Endothelial cell of umbilical vein (primary cell): ENCODE measurements around the gene OR8G5. TPM values are rescaled to one million over a fixed set of nuclear protein-coding genes. Genes with fewer than 3 reads are reported as not detected.

Source experiments
- Bru-seq: library from RNA; stranded (reverse); fragments of 400-500 nt; gene quantifications from one replicate; lab custom pipeline; 2021; lab: Mats Ljungman, UMichigan
- BruChase-seq, 2 experiments: library from RNA; stranded (reverse); fragments of 400-500 nt; gene quantifications; one replicate each; lab custom pipeline; 2021; lab: Mats Ljungman, UMichigan
- BruUV-seq: library from RNA; stranded (reverse); fragments of 400-500 nt; replicated peaks from 2 replicates; lab custom pipeline; 2021; lab: Mats Ljungman, UMichigan
- CTCF ChIA-PET: fragments of 300-600, 350-600 bp; sonication (Branson Sonifier 250); formaldehyde crosslinking; loops from one replicate; lab custom pipeline; 2021; ENCODE audit warnings: antibody characterized with exemption, inconsistent platforms; lab: Charles Lee
- POLR2A ChIA-PET: fragments of 300-600, 350-600 bp; sonication (Branson Sonifier 250); formaldehyde crosslinking; loops from one replicate; lab custom pipeline; 2021; ENCODE audit warnings: antibody characterized with exemption, inconsistent platforms; lab: Charles Lee
- DNase-seq: peaks from one replicate; pipeline ENCODE4 v3.0.0-alpha.2; 2011; ENCODE audit warnings: low read depth, low spot score
- FAIRE-seq: peaks from 2 replicates; lab custom pipeline; 2011; peaks lifted over from hg19 to GRCh38; lab: Jason Lieb, UNC
- H2AFZ ChIP-seq: 2 replicates; pipeline ENCODE4 v1.6.0; 2012; ENCODE audit warnings: low read depth, low read length, control low read depth, inconsistent platforms
- H3K27ac ChIP-seq: 2 replicates; pipeline ENCODE4 v1.5.1; 2011; ENCODE audit warnings: low read depth, mild to moderate bottlenecking, control low read depth, low read length, moderate library complexity; ENCODE audit not compliant: insufficient read depth
- H3K27me3 ChIP-seq, 2 experiments: 2 replicates each; pipeline versions ENCODE4 v1.6.0 to v1.6.1; 2011; ENCODE audit warnings: low read length in 2 of 2, mixed read lengths in 1 of 2; ENCODE audit not compliant: control insufficient read depth in 2 of 2, insufficient read depth in 2 of 2
- H3K36me3 ChIP-seq, 2 experiments: 2 replicates in 1 of 2; 3 replicates in 1 of 2; pipeline ENCODE4 v1.5.1; 2011; ENCODE audit warnings: low read length in 2 of 2, mild to moderate bottlenecking in 1 of 2, moderate library complexity in 1 of 2; ENCODE audit not compliant: control insufficient read depth in 2 of 2, insufficient read depth in 2 of 2; ENCODE audit errors: extremely low read depth in 1 of 2
- H3K4me1 ChIP-seq: 3 replicates; pipeline ENCODE4 v1.5.1; 2011; ENCODE audit warnings: mild to moderate bottlenecking, low read length; ENCODE audit not compliant: control insufficient read depth, insufficient read depth; ENCODE audit errors: extremely low read depth
- H3K4me2 ChIP-seq: 2 replicates; pipeline ENCODE4 v1.6.1; 2011; ENCODE audit warnings: low read length, control low read depth, mixed read lengths; ENCODE audit not compliant: insufficient read depth
- H3K4me3 ChIP-seq, 3 experiments: fragments of 200-600 bp in 1 of 3; sonication (generic), shearing (Covaris generic) in 1 of 3; replicated peaks in 1 of 3; 2 replicates each; pipeline ENCODE4 v1.5.1; 2011 to 2016; ENCODE audit warnings: control low read depth in 3 of 3, low read length in 3 of 3, mild to moderate bottlenecking in 2 of 3, inconsistent platforms in 1 of 3, low read depth in 1 of 3, moderate library complexity in 1 of 3; ENCODE audit not compliant: insufficient read depth in 1 of 3
- H3K79me2 ChIP-seq: 2 replicates; pipeline ENCODE4 v1.6.0; 2012; ENCODE audit warnings: low read length, inconsistent platforms; ENCODE audit not compliant: control insufficient read depth, insufficient read depth
- H3K9ac ChIP-seq: replicated peaks from 2 replicates; pipeline ENCODE3; 2011; ENCODE audit warnings: low read length, control low read depth; ENCODE audit not compliant: insufficient read depth; ENCODE audit errors: extremely low read depth
- H3K9me1 ChIP-seq: replicated peaks from 3 replicates; pipeline ENCODE4 v1.6.0; 2011; ENCODE audit warnings: mild to moderate bottlenecking, low read length; ENCODE audit not compliant: control insufficient read depth, insufficient read depth; ENCODE audit errors: extremely low read depth
- H3K9me3 ChIP-seq: replicated peaks from 2 replicates; pipeline ENCODE4 v1.5.1; 2012; ENCODE audit warnings: low read length, inconsistent platforms; ENCODE audit not compliant: control insufficient read depth, insufficient read depth
- H4K20me1 ChIP-seq: replicated peaks from 2 replicates; pipeline ENCODE3; 2011; ENCODE audit warnings: mild to moderate bottlenecking, low read length; ENCODE audit not compliant: control insufficient read depth, insufficient read depth; ENCODE audit errors: extremely low read depth
- EZH2 ChIP-seq: IDR thresholded peaks from 2 replicates; pipeline ENCODE4 v1.6.1; 2012; ENCODE audit warnings: borderline replicate concordance, low read depth, mild to moderate bottlenecking, moderate library complexity, low read length, inconsistent platforms; ENCODE audit not compliant: severe bottlenecking
- FOS ChIP-seq: IDR thresholded peaks from 2 replicates; pipeline ENCODE4 v1.6.1; 2011; ENCODE audit warnings: mild to moderate bottlenecking, low read length, moderate library complexity, borderline replicate concordance; ENCODE audit not compliant: insufficient read depth
- GATA2 ChIP-seq: IDR thresholded peaks from 2 replicates; pipeline ENCODE4 v1.7.0; 2011; ENCODE audit warnings: low read depth, mild to moderate bottlenecking, moderate library complexity, mixed read lengths, low read length; ENCODE audit not compliant: insufficient read length, insufficient read depth
- JUN ChIP-seq: IDR thresholded peaks from 2 replicates; pipeline ENCODE4 v1.6.1; 2011; ENCODE audit warnings: borderline replicate concordance, low read depth; ENCODE audit not compliant: insufficient read length, insufficient read depth
- MYC ChIP-seq: IDR thresholded peaks from one replicate; pipeline ENCODE4 v1.6.1; 2011; ENCODE audit warnings: mild to moderate bottlenecking, low read depth, low read length
- POLR2A ChIP-seq: IDR thresholded peaks from 2 replicates; pipeline ENCODE4 v1.6.1; 2012; ENCODE audit warnings: low read depth, mild to moderate bottlenecking, control low read depth, low read length
- POLR2AphosphoS5 ChIP-seq: IDR thresholded peaks from 2 replicates; pipeline ENCODE4 v1.6.1; 2012; ENCODE audit warnings: low read depth, mild to moderate bottlenecking, control low read depth, low read length, moderate library complexity; ENCODE audit not compliant: insufficient read depth
- dilution Hi-C: fragments of 300-500 bp; cut with MboI; formaldehyde crosslinking; loops from one replicate; pipeline ENCODE4 v1.15.0; 2019; ENCODE audit warnings: low sequenced_read_pairs; ENCODE audit not compliant: extremely low pct_ligation_motif_present
- intact Hi-C: fragments of 100-400 bp; cut with micrococcal nuclease; formaldehyde crosslinking; loops from one replicate; pipeline ENCODE4 v1.10.0; 2022
- long read RNA-seq: library from polyadenylated mRNA; stranded (forward); transcript quantifications from one replicate; pipeline ENCODE4 v2.0.0, GENCODE V29; 2021
- polyA minus RNA-seq, 3 experiments: library from RNA; depleted of rRNA, polyadenylated mRNA; stranded (reverse); fragments of >200 nt; gene quantifications; 1 replicate in 1 of 3; 2 replicates in 2 of 3; pipeline ENCODE4 v1.2.3, GENCODE V29; 2011
- polyA plus RNA-seq, 4 experiments: library from polyadenylated mRNA; depleted of rRNA in 3 of 4; stranded (reverse) in 3 of 4; unstranded in 1 of 4; fragments of >200 nt; gene quantifications; 2 replicates each; pipeline versions ENCODE4 v1.2.1 to v1.2.3, GENCODE V29; 2011 to 2012; ENCODE audit warnings: missing spikeins in 1 of 4
- total RNA-seq: library from RNA; stranded (reverse); gene quantifications from 2 replicates; pipeline ENCODE4 v1.2.3, GENCODE V29; 2021
- TF ChIP-seq, protein P1 (sequence below), 2 donors: IDR thresholded peaks; 1 replicate in 1 of 2; 2 replicates in 1 of 2; pipeline ENCODE4 v1.5.1; 2011; ENCODE audit warnings: low read length in 2 of 2, mild to moderate bottlenecking in 2 of 2, moderate library complexity in 2 of 2, control low read depth in 1 of 2, inconsistent platforms in 1 of 2, low read depth in 1 of 2; ENCODE audit not compliant: insufficient read depth in 1 of 2; ENCODE audit errors: extremely low read depth in 1 of 2
- TF ChIP-seq, protein P2 (sequence below): IDR thresholded peaks from 2 replicates; pipeline ENCODE4 v1.6.1; 2011; ENCODE audit not compliant: insufficient read depth, insufficient read length

OR8G5 gene, protein sequence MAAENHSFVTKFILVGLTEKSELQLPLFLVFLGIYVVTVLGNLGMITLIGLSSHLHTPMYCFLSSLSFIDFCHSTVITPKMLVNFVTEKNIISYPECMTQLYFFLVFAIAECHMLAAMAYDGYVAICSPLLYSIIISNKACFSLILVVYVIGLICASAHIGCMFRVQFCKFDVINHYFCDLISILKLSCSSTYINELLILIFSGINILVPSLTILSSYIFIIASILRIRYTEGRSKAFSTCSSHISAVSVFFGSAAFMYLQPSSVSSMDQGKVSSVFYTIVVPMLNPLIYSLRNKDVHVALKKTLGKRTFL
- total RNA-seq (not detected in 2 replicates), polyA plus RNA-seq (not detected in 2 replicates), polyA minus RNA-seq (not detected in 2 replicates), Bru-seq, nascent RNA (not detected), BruChase-seq, experiment 1, labeled RNA remaining after a 6-hour chase (not detected), BruChase-seq, experiment 2, labeled RNA remaining after a 2-hour chase (not detected)
- not detected in 2 replicates for polyA plus RNA-seq (2011; cell fraction: cytosol; rRNA removed)
- polyA plus RNA-seq (2011; cell fraction: nucleus; rRNA removed): not detected in 2 replicates
- polyA plus RNA-seq (2012): not detected in 2 replicates
- polyA minus RNA-seq (2011; cell fraction: cytosol; rRNA and poly(A)+ RNA removed): not detected
- polyA minus RNA-seq (2011; cell fraction: nucleus; rRNA and poly(A)+ RNA removed): not detected in 2 replicates
- long read RNA-seq: 0 reads

DNA sequence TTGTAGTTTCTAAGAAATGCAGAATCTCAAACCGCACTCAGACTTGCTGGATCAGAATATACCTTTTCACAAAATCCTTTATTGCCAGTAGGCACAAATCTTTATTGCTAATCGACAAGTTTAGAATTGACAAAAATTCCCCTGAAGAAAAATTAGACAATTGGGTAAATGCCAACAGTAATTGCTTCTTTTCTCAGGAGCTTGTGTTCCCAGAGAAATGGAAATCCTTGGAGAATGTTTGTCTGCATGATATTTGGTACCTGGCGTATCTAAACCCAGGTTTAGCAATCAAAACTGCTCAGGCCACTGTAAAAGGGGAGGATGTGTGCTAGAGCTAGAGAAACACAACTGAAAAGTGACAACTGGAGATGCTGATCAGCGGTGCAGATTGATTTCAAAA, at the start of gene OR8G5:
OR8G5 (plus strand) TSS at position 301 of the 400 bp plus-strand sequence. CDS start 8,556 bp downstream, outside the sequence.
- DNase-seq (no peak), FAIRE-seq (no peak)
- no peaks in the 10 kb centered on the region for H3K36me3 ChIP-seq
- no peak within 1 kb of the TSS for H3K9ac ChIP-seq
- no peaks in the 10 kb centered on the region for H3K9me3 ChIP-seq
- dilution Hi-C loops: no loop called here
- H4K20me1 ChIP-seq: no peaks in the 10 kb centered on the region
- H3K4me2 ChIP-seq: no peak within 1 kb of the TSS
- TF ChIP-seq JUN: no peak
- TF ChIP-seq, protein P1, sequence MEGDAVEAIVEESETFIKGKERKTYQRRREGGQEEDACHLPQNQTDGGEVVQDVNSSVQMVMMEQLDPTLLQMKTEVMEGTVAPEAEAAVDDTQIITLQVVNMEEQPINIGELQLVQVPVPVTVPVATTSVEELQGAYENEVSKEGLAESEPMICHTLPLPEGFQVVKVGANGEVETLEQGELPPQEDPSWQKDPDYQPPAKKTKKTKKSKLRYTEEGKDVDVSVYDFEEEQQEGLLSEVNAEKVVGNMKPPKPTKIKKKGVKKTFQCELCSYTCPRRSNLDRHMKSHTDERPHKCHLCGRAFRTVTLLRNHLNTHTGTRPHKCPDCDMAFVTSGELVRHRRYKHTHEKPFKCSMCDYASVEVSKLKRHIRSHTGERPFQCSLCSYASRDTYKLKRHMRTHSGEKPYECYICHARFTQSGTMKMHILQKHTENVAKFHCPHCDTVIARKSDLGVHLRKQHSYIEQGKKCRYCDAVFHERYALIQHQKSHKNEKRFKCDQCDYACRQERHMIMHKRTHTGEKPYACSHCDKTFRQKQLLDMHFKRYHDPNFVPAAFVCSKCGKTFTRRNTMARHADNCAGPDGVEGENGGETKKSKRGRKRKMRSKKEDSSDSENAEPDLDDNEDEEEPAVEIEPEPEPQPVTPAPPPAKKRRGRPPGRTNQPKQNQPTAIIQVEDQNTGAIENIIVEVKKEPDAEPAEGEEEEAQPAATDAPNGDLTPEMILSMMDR (IDR thresholded peaks at IDR 0.05; ENCODE audit: extremely low read depth in 1 of 2, insufficient read depth in 1 of 2, low read depth in 1 of 2, low read length in 2 of 2): no peak
- TF ChIP-seq MYC: no peak
- TF ChIP-seq FOS: no peak
- TF ChIP-seq GATA2: no peak
- TF ChIP-seq, protein P2, sequence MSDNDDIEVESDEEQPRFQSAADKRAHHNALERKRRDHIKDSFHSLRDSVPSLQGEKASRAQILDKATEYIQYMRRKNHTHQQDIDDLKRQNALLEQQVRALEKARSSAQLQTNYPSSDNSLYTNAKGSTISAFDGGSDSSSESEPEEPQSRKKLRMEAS: no peak
- no peak for TF ChIP-seq EZH2
- TF ChIP-seq POLR2A: no peak
- TF ChIP-seq POLR2AphosphoS5: no peak
- H3K27ac ChIP-seq: no peak within 1 kb of the TSS
- POLR2A ChIA-PET: no interaction called here
- H3K79me2 ChIP-seq: no peaks in the 10 kb centered on the region
- H3K27me3 ChIP-seq: peaks cover 2% of the 10 kb centered on the region in 2 experiments
- H2AFZ ChIP-seq: no peak within 1 kb of the TSS
- intact Hi-C loops: no loop called here
- no peak within 1 kb of the TSS for H3K4me3 ChIP-seq
- no peaks in the 10 kb centered on the region for H3K9me1 ChIP-seq
- no peaks in the 10 kb centered on the region for H3K4me1 ChIP-seq
- no TSS peak for BruUV-seq
- CTCF ChIA-PET: no interaction called here
